Measurements from ENCODE around the gene P2RX1.

The P2RX1 gene

GRCh38 chr17:3915995-3916696 is at the start of gene P2RX1:
Gene P2RX1 (minus strand): TSS chr17:3916465. CDS start chr17:3916225, 240 bp downstream.
- no peak for FAIRE-seq

DNA sequence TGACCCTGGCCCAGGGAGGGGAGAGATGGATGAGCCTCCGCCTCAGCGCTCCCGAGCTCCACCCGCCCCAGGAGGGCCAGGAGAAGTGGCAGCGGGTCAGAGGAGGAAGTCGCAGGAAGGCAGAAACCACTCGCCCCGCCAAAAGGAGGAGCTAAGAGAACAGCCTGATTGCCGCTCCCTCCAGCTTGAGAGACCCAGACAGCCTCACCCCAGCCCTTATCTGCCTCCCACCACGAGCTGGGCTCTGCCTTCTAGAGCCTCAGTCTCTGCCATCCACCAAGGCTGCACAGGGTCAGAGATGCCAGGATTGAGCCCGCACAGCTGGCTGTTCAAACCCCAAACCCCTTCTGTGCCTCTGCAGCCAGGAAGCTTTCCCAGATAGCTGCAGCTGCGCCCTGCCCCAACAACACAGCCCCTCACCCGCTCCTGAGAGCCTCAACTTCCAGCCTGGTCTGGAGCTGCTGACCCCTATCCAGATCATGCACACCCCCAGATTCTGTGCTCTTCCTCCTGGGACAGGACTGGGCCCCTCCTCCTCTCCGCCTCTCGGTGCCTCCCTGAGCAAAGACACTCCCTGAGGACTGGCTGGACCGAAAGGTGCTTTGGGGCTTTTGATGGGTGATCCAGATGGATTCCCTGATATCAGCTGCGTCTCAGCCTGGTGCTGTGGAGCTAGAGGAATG is 49.0 kb upstream of the P2RX1 start:
- FAIRE-seq = no peak

DNA sequence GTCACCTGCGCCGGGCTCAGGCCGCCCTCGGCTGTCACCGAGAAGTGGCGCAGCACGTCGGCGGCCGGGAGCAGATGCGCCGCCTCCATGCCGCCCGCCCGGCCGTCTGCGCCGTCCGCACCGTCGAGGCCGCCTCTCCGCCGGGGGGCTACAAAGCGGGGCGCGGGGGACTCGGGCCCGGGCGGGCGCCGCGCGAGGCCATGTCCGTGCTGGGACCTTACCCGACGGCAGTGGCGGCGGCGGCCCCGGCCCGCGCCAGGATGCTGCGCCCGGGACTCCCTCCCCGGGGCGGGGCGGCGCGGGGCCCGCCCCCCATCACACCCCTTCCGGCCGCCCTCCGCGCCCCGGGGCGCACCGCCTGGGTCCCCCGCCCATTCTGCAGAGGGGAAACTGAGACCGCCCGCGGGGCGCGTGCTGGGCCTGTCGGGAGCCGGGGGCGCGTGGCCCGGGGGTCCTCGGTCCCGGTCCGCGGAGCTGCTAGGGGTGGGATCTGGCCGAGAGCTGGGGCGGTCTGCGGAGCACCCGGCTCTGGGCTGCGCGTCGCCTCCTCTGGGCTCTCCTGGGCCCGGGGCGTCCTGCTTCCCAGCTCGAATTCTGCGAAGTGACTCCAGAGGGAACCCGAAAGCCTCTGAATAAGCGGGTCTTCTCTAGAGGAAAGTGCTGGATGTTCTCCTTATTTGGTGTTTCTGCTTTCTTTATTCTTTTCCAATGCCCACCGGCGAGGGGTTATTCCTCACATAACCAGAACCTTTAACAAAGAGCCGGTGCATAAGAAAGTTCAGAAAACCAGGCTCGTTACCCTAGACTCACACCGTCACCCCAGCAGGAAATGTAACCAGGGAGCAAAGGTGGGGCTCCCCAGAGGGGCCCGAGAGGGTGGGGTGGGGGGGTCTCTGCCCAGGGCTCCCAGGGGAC is 48.2 kb upstream of the P2RX1 start, which contains the start of gene ATP2A3:
TSS of gene ATP2A3 (minus strand) at position 235 of the 915 bp plus-strand sequence. CDS start at position 89, 146 bp downstream.
- no peak for FAIRE-seq

DNA sequence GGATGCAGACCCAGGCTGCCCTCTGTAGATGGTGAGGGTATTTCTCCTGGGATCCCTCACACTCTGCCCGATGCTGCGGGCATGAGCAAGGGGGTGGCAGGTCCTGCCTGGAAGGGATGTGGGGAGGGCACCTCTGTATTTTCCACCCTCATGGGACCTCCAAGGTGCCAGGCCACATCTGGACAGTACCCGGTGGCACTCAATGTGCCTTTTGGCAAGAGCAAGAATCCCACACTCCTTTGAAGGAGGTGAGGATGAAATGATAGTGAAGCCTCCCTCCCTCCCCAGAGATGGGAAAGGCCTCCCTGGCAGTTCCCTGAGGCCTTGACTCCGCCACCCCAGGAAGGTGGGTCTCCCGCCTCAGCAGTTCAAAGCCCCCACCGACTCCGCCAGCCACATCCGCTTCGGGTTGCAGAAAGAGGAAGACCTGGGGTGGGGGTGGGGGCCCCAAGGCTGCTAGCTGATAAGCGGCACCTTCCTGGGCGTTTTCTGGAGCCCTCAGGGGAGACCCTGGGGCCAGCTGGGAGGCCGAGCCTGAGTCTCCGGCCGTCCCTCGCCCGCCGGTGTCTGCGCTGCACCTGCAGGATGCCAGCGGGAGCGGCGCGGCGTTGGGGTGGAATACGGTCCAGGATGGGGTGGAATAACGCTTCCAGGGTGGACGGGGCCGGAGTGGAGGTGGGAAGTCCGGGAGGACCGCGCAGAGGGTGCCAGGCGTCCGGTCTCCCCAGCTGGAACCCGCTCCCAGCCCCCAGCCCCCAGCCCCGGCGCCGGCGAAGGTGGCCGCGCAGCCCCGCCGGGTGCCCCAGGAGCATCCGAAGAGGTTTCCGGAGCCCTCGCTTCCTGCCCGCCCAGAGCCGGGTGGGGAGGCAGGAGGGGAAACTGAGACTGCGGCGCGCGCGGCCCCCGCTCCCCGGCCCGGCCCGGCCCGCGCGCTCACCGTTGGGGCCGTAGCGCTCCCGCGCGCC is 47.3 kb upstream of the P2RX1 start:
- FAIRE-seq = no peak

GRCh38 chr17:3962965-3963236 is 46.6 kb upstream of the P2RX1 start:
- no peak for FAIRE-seq

DNA sequence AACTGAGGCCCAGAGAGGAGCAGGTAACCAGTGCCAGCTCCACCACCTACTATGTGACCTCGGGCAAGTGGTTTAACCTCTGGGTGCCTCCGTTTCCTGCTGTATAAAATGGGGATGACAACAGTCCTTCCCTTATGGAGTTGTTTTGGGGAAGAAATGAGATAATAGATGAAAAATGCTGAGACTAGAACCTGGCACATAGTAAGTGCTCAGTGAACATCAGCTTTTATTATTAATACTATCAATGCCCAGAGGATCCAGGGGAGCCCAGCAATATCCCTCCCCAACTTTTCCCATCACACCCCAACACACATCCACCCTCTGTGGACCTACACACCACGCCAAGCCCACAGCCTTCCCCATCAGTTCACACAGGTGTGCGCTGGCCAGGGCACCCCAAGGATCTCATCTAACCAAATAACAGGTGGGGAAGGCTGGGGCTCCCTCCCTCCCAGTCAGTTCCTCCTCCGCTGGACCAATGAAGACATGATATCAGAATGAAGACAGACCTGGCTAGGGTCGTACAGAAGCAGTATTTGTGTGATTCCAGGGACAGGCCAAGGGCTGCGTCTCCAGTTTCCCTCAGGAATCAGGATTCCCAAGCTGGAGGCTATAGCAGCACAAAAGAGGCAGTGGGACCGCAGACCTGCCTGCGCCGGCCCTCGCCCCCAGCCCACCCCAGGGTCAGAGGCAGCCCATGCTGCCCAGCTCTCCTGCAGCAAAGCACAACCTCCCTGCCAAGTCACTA is 46.1 kb upstream of the P2RX1 start:
- no peak for FAIRE-seq

DNA sequence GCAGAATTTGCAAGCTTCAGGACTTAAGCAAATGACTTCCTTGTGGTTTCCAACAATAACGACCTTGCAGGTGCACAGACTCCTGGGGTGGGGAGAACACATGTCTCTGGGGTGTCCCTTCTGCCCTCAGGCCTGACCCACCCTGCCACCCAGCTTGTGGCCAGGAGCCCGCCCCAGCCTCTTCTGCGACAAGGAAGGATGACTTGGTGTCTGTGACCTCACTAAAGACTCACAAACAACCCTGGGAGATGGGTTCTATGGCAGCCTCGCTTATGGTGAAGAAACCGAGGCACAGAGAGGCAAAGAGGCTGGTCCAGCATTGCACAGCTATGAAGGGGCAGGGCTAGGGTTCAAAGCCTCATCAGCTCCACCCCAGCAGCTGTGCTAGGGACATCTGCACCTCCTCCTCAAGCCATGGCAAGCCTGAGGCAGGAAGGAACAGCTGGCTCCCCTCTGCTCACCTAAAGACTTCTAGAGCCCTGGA is 45.3 kb upstream of the P2RX1 start:
- FAIRE-seq = no peak

- FAIRE-seq = no peak
These were observed 44.5 kb upstream of the P2RX1 start for GRCh38 chr17:3960764-3961163.

- no peak for FAIRE-seq
These were observed 43.8 kb upstream of the P2RX1 start for GRCh38 chr17:3959921-3960601.

- no peak for FAIRE-seq
These were observed 43.1 kb upstream of the P2RX1 start for GRCh38 chr17:3959295-3959899.

DNA sequence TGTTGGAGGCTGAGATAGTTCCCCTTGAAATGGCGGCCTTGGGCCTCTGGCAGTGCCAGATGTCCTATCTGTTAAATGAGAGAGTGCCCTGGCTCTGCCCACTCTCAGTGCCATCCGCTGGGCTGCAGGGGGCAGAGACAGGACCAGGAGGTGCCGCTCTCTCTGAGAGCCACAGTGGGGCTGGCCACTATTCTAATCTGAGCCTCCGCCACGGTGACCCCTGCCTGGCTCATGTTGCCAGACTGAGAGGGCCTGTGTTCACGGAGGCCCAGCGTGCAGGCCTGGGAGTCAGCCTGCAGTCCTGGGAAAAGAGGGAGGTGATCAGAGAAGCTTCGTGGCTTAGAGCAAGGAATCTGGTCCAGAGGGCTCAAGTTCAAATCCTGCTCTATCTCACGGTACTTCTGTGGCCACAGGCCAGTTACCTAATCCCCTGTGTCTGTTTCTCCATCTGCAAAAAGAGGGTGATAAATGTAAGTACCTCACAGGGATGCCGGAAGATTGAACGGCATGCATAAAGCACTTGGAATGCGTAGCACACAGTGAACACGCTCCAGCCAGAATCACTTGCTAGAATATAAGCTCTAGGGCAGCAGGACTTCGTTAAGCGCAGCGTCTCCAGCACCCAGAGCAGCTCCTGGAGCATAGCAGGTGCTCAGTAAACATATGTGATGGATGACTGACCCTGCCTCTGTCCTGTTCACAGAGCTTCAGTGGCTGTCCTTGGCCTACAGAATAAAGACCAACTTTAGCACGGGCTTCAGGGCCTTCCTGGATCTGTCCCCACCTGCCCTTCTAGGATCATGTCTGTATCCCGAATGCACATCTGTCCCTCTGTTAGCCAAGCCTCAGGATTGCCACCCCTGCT is 41.7 kb upstream of the P2RX1 start:
- no peak for FAIRE-seq

DNA sequence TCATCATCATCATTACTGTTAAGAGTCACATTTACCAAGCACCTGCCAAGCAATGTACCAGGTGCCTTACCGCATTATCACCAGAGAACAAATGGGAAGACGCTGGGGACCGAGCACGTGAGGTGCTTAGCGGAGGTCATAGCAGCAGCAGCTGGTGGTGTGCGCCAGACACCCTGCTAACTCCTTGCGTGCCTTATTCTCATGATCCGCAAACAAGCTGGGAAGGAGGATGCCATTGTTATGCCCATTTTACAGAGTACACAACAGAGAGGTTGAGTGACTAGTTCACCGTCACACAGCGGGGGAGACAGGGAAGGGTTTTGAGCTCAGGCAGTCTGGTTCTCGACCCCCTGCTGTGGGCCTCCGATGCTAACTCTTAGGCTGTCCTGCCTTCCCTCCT is 40.7 kb upstream of the P2RX1 start:
- FAIRE-seq = no peak

- FAIRE-seq = no peak
These were observed 40.2 kb upstream of the P2RX1 start for GRCh38 chr17:3956327-3956957.

GRCh38 chr17:3955673-3955988 is 39.4 kb upstream of the P2RX1 start:
- FAIRE-seq = no peak

- FAIRE-seq = no peak
These were observed 38.9 kb upstream of the P2RX1 start for GRCh38 chr17:3954976-3955672.

DNA sequence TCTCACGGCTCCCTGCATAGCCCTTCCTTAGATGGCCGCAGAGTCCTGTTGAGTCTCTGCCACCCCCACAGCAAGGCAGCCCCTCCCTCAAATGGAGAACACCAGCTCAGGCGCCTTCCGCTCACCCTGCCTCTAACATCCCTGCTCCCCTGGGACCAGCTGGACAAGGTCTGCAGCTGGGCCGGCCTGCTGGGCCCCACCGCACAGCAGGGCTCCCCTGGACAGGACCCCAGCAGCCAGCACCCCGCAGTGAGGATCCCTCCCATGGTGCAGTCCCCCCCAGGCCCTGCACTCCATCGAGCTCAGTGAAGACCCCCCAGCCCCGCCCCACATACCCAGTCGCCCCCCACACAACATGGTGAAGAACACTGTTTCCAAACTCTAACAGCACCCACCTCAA is 37.8 kb upstream of the P2RX1 start:
- FAIRE-seq = no peak

DNA sequence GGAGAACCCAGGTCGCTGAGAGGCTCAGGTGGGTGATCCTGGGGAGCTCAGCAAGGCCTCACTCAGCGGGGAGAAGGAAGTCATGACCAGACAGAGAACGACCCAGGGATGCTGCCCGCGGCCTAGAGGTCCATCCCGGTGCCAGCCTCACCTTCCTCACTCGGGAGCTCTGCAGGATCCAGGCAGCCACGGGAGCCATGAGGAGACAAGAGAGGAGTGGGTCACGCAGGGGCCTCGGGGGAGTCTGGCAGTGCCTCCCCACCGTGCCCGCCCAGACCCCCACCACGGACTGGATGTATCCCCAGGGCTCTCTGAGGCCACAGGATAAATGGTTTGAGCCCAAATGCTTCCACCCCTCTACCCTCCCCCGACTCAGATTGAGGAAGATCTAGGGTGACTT is 37.3 kb upstream of the P2RX1 start:
- no peak for FAIRE-seq

DNA sequence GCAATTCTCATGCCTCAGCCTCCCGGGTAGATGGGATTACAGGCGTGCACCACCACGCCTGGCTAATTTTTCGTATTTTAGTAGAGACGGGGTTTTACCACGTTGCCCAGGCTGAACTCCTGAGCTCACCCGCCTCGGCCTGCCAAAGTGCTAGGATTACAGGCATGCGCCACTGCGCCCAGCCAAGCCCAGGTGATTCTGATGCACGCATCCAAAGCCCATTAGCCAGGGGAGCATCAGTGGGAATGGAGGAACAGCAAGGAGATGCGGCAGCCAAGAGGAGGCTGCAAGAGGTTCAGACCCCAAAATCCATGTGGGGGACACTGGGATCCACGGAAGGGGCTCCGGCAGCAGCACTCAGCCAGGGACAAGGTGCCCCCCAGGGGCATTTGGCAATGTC is 35.9 kb upstream of the P2RX1 start:
- no peak for FAIRE-seq

Measured in endometrium (tissue), 2 donors.